Small intestine (tissue), 7 donors: ENCODE measurements around the gene KRTAP10-5. TPM values are rescaled to one million over a fixed set of nuclear protein-coding genes. Genes with fewer than 3 reads are reported as not detected.
"Not testable (repeated sequence)": the region's sequence is repeated elsewhere in the genome, so short reads cannot be mapped to it uniquely, and the experiment has no call there.

ENCODE experiments used
- DNase-seq, 2 donors: peaks; one replicate each; pipeline versions ENCODE4 v3.0.0 to v3.0.0-alpha.2; 2013
- FAIRE-seq: peaks from 2 replicates; lab custom pipeline; 2012; peaks lifted over from hg19 to GRCh38; lab: Jason Lieb, UNC
- H3K27ac ChIP-seq, 3 donors: one replicate each; pipeline ENCODE4 v1.5.1; 2013; ENCODE audit warnings: low read length in 2 of 3, mild to moderate bottlenecking in 2 of 3, control low read depth in 1 of 3, inconsistent platforms in 1 of 3, low read depth in 1 of 3, moderate library complexity in 1 of 3
- H3K27me3 ChIP-seq, 3 donors: one replicate each; pipeline ENCODE4 v1.6.1; 2013; ENCODE audit warnings: low read length in 3 of 3, inconsistent platforms in 1 of 3; ENCODE audit not compliant: control insufficient read depth in 3 of 3, insufficient read depth in 3 of 3
- H3K36me3 ChIP-seq, 3 donors: one replicate each; pipeline ENCODE4 v1.6.1; 2013; ENCODE audit warnings: low read length in 3 of 3, inconsistent platforms in 1 of 3, low read depth in 1 of 3, mild to moderate bottlenecking in 1 of 3, moderate library complexity in 1 of 3; ENCODE audit not compliant: control insufficient read depth in 3 of 3, insufficient read depth in 2 of 3
- H3K4me1 ChIP-seq, 3 donors: one replicate each; pipeline ENCODE4 v1.6.1; 2013; ENCODE audit warnings: low read length in 2 of 3, inconsistent platforms in 1 of 3, low read depth in 1 of 3, mild to moderate bottlenecking in 1 of 3, moderate library complexity in 1 of 3; ENCODE audit not compliant: control insufficient read depth in 3 of 3, insufficient read depth in 2 of 3
- H3K4me3 ChIP-seq, 3 donors: one replicate each; pipeline ENCODE4 v1.5.1; 2013; ENCODE audit warnings: low read length in 3 of 3, control low read depth in 1 of 3, inconsistent platforms in 1 of 3, low read depth in 1 of 3, mild to moderate bottlenecking in 1 of 3, moderate library complexity in 1 of 3
- H3K9me3 ChIP-seq, 2 donors: one replicate each; pipeline ENCODE4 v1.6.1; 2013; ENCODE audit warnings: low read depth in 1 of 2, low read length in 1 of 2; ENCODE audit not compliant: control insufficient read depth in 2 of 2, insufficient read depth in 1 of 2
- WGBS, 3 donors: extraction: QIAGEN DNeasy Blood & Tissue Kit; methylation state at CpG; one replicate each; pipeline ENCODE4 v1.1.7; 2013; 5-methylcytosine and 5-hydroxymethylcytosine counted together
- polyA plus RNA-seq, 4 donors: library from polyadenylated mRNA; stranded (reverse) in 3 of 4; unstranded in 1 of 4; fragments of 200-250 nt in 3 of 4; fragments of 120-200 nt in 1 of 4; gene quantifications; one replicate each; pipeline versions ENCODE4 v1.2.1 to v1.2.3, GENCODE V29; 2013
- donor health status: healthy with polysubstance abuse.
- donor health status: control.
- donor health status: control.
- donor health status: Bipolar disorder and iron deficiency.
- donor health status: healthy.

KRTAP10-5 gene
- polyA plus RNA-seq, 4 donors = not detected

- FAIRE-seq (no peak), DNase-seq (no peak)
- Histone ChIP-seq H3K27me3 (peaks cover 0 to 2% (median 0%) of the 10 kb centered on the region in 3 donors), H3K4me1 (no peaks in the 10 kb centered on the region), H3K27ac (no peak overlapping the region), H3K36me3 (no peaks in the 10 kb centered on the region), H3K9me3 (peaks cover 0 to 11% of the 10 kb centered on the region in 2 donors), H3K4me3 (no peak overlapping the region)
- WGBS, 3 donors = 89 to 93% (median 90%) methylated on average over 18 of the region's 18 CpGs
Measured at GRCh38 chr21:44567481-44568171, 12.8 kb downstream of the KRTAP10-5 start.

GRCh38 chr21:44566403-44566802 is 14.0 kb downstream of the KRTAP10-5 start:
- FAIRE-seq = no peak
- Histone ChIP-seq H3K4me3 (no peak overlapping the region), H3K9me3 (peaks cover 0 to 3% of the 10 kb centered on the region in 2 donors), H3K27ac (no peak overlapping the region), H3K27me3 (no peaks in the 10 kb centered on the region), H3K4me1 (no peaks in the 10 kb centered on the region), H3K36me3 (no peaks in the 10 kb centered on the region)
- DNase-seq = no peak
- 34 to 56% (median 49%) methylated on average over 1 of the region's 1 CpG for WGBS, 3 donors

GRCh38 chr21:44564886-44565598 is 15.4 kb downstream of the KRTAP10-5 start:
- peak; percentile 5 for FAIRE-seq
- Histone ChIP-seq H3K4me3 (no peak overlapping the region), H3K36me3 (no peaks in the 10 kb centered on the region), H3K27ac (no peak overlapping the region), H3K4me1 (no peaks in the 10 kb centered on the region), H3K9me3 (no peaks in the 10 kb centered on the region), H3K27me3 (no peaks in the 10 kb centered on the region)
- DNase-seq = no peak
- WGBS, 3 donors = 5 to 52% (median 38%) methylated on average over 1 of the region's 1 CpG

- Histone ChIP-seq H3K36me3 (no peaks in the 10 kb centered on the region), H3K9me3 (no peaks in the 10 kb centered on the region), H3K27me3 (no peaks in the 10 kb centered on the region), H3K4me3 (no peak overlapping the region), H3K27ac (no peak overlapping the region), H3K4me1 (no peaks in the 10 kb centered on the region)
- DNase-seq = no peak
- no peak for FAIRE-seq
- 83 to 98% (median 94%) methylated on average over 1 of the region's 1 CpG for whole genome bisulfite sequencing, 3 donors
Measured at GRCh38 chr21:44564099-44564498, 16.3 kb downstream of the KRTAP10-5 start.

GRCh38 chr21:44558695-44559094 is 21.7 kb downstream of the KRTAP10-5 start, which contains the start of gene KRTAP10-3:
Gene KRTAP10-3 (minus strand): TSS chr21:44558795. CDS start chr21:44558715, 80 bp downstream.
- no peaks in the 10 kb centered on the region for H3K36me3 ChIP-seq
- 53 to 82% (median 67%) methylated on average over 5 of the region's 5 CpGs for WGBS, 3 donors
- no peak within 1 kb of the TSS for H3K27ac ChIP-seq
- H3K9me3 ChIP-seq = no peaks in the 10 kb centered on the region
- no peaks in the 10 kb centered on the region for H3K4me1 ChIP-seq
- H3K4me3 ChIP-seq = no peak within 1 kb of the TSS
- DNase-seq = no peak
- peaks cover 0 to 3% (median 2%) of the 10 kb centered on the region in 3 donors for H3K27me3 ChIP-seq
- no peak for FAIRE-seq

GRCh38 chr21:44558329-44558675 is 22.1 kb downstream of the KRTAP10-5 start:
- not testable (repeated sequence) for H3K27me3 ChIP-seq, H3K4me1 ChIP-seq, H3K36me3 ChIP-seq, H3K9me3 ChIP-seq, H3K27ac ChIP-seq, DNase-seq, H3K4me3 ChIP-seq, FAIRE-seq
- 69 to 82% (median 70%) methylated on average over 6 to 10 of the region's 10 CpGs for WGBS, 3 donors

- FAIRE-seq (no peak), DNase-seq (no peak)
- no peak overlapping the region for H3K4me3 ChIP-seq
- H3K9me3 ChIP-seq = no peaks in the 10 kb centered on the region
- no peaks in the 10 kb centered on the region for H3K4me1 ChIP-seq
- peaks cover 0 to 3% (median 2%) of the 10 kb centered on the region in 3 donors for H3K27me3 ChIP-seq
- 36 to 48% (median 41%) methylated on average over 30 of the region's 30 CpGs for WGBS, 3 donors
- H3K27ac ChIP-seq = no peak overlapping the region
- no peaks in the 10 kb centered on the region for H3K36me3 ChIP-seq
Measured at GRCh38 chr21:44557491-44558328, 22.7 kb downstream of the KRTAP10-5 start.

- H3K36me3 ChIP-seq = no peaks in the 10 kb centered on the region
- H3K4me1 ChIP-seq = no peaks in the 10 kb centered on the region
- no peak overlapping the region for H3K27ac ChIP-seq
- FAIRE-seq (no peak), DNase-seq (no peak)
- no peak overlapping the region for H3K4me3 ChIP-seq
- peaks cover 0 to 3% (median 2%) of the 10 kb centered on the region in 3 donors for H3K27me3 ChIP-seq
- WGBS, 3 donors = 55 to 69% (median 57%) methylated on average over 9 of the region's 9 CpGs
- H3K9me3 ChIP-seq = no peaks in the 10 kb centered on the region
Measured at GRCh38 chr21:44556879-44557278, 23.5 kb downstream of the KRTAP10-5 start.
